HepG2 (cell line): Measurements from ENCODE around the gene RTN1. TPM values are rescaled to one million over a fixed set of nuclear protein-coding genes. Genes with fewer than 3 reads are reported as not detected.

ENCODE experiments used
- ATAC-seq: fragments of 200-7000 bp; cut with Tn5 transposase; 3 replicates; pipeline ENCODE4 v1.9.1; 2020; ENCODE audit warnings: mild to moderate bottlenecking, moderate library complexity
- BruUV-seq: library from RNA; stranded (reverse); fragments of 400-500 nt; replicated peaks from 2 replicates; lab custom pipeline; 2021; lab: Mats Ljungman, UMichigan
- CTCF ChIA-PET: fragments of 300-600 bp; formaldehyde crosslinking; extraction: SDS; loops from one replicate; lab custom pipeline; 2021; ENCODE audit warnings: low total read pairs, inconsistent platforms, low intra/inter-chr PET ratio; lab: Yijun Ruan, JAX
- POLR2A ChIA-PET: fragments of 350-600 bp; sonication (Branson Sonifier 250); formaldehyde crosslinking; loops from one replicate; lab custom pipeline; 2020; ENCODE audit warnings: antibody characterized with exemption, inconsistent platforms; lab: Yijun Ruan, JAX
- DNase-seq: peaks from one replicate; pipeline ENCODE4 v3.0.0-alpha.2; 2015; ENCODE audit warnings: low spot score
- FAIRE-seq: peaks from 3 replicates; lab custom pipeline; 2011; peaks lifted over from hg19 to GRCh38; lab: Jason Lieb, UNC
- H2AFZ ChIP-seq: one replicate; pipeline ENCODE4 v1.6.1; 2011; ENCODE audit warnings: low read length, inconsistent platforms
- H3K27ac ChIP-seq: fragments of 300-600 bp; 3 replicates; pipeline ENCODE4 v1.8.0; 2011; ENCODE audit warnings: mixed run types, mild to moderate bottlenecking, mixed read lengths, low read length, inconsistent platforms; ENCODE audit not compliant: insufficient read depth; ENCODE audit errors: extremely low read length
- H3K27me3 ChIP-seq, 2 experiments: fragments of 200-600 bp in 1 of 2; 2 replicates in 1 of 2; 3 replicates in 1 of 2; pipeline versions ENCODE4 v1.6.0 to v1.8.0; 2011; ENCODE audit warnings: low read length in 2 of 2, mild to moderate bottlenecking in 2 of 2, moderate library complexity in 2 of 2, inconsistent platforms in 1 of 2; ENCODE audit not compliant: insufficient read depth in 2 of 2, control insufficient read depth in 1 of 2
- H3K36me3 ChIP-seq, 2 experiments: fragments of 200-600 bp in 1 of 2; replicated peaks in 1 of 2; 2 replicates in 1 of 2; 3 replicates in 1 of 2; pipeline versions ENCODE4 v1.5.1 to v1.8.0; 2011; ENCODE audit warnings: low read length in 2 of 2, inconsistent platforms in 1 of 2; ENCODE audit not compliant: insufficient read depth in 2 of 2, control insufficient read depth in 1 of 2
- H3K4me1 ChIP-seq: 2 replicates; pipeline ENCODE4 v1.5.1; 2012; ENCODE audit warnings: low read length, inconsistent platforms; ENCODE audit not compliant: insufficient read depth
- H3K4me2 ChIP-seq: 2 replicates; pipeline ENCODE4 v1.6.0; 2011; ENCODE audit warnings: low read depth, low read length, inconsistent platforms
- H3K4me3 ChIP-seq, 3 experiments: fragments of 200-600 bp in 1 of 3; sonication (generic), shearing (Covaris generic) in 1 of 3; replicated peaks in 1 of 3; 2 replicates each; pipeline ENCODE4 v1.5.1; 2011 to 2016; ENCODE audit warnings: low read length in 3 of 3, inconsistent platforms in 2 of 3, low read depth in 2 of 3, mild to moderate bottlenecking in 2 of 3, control low read depth in 1 of 3, mixed read lengths in 1 of 3; ENCODE audit not compliant: insufficient read depth in 1 of 3
- H3K79me2 ChIP-seq: one replicate; pipeline ENCODE4 v1.6.1; 2011; ENCODE audit warnings: low read length, inconsistent platforms; ENCODE audit not compliant: insufficient read depth
- H3K9ac ChIP-seq: 2 replicates; pipeline ENCODE4 v1.6.0; 2011; ENCODE audit warnings: mild to moderate bottlenecking, low read depth, low read length, inconsistent platforms; ENCODE audit not compliant: insufficient read depth
- H3K9me3 ChIP-seq: 2 replicates; pipeline ENCODE4 v1.5.1; 2012; ENCODE audit warnings: mild to moderate bottlenecking, low read length
- H4K20me1 ChIP-seq: 2 replicates; pipeline ENCODE4 v1.6.0; 2011; ENCODE audit warnings: inconsistent platforms, mild to moderate bottlenecking, low read length, moderate library complexity; ENCODE audit not compliant: insufficient read depth
- HIVEP1 ChIP-seq: sonication (generic); formaldehyde crosslinking; IDR thresholded peaks from 2 replicates; pipeline ENCODE4 v1.4.0; 2020; ENCODE audit warnings: mild to moderate bottlenecking, missing genetic modification reagents
- PITX1 ChIP-seq: sonication (generic); formaldehyde crosslinking; IDR thresholded peaks from 2 replicates; pipeline ENCODE4 v1.5.1; 2020; ENCODE audit warnings: mild to moderate bottlenecking, missing genetic modification reagents
- REXO4 ChIP-seq: sonication (generic); formaldehyde crosslinking; IDR thresholded peaks from 2 replicates; pipeline ENCODE4 v1.8.0; 2022; ENCODE audit warnings: missing genetic modification reagents, mild to moderate bottlenecking, borderline replicate concordance
- ZNF280D ChIP-seq: sonication (generic); formaldehyde crosslinking; IDR thresholded peaks from 2 replicates; pipeline ENCODE4 v1.5.1; 2020; ENCODE audit warnings: mild to moderate bottlenecking, missing genetic modification reagents
- ZNF589 ChIP-seq: sonication (generic); formaldehyde crosslinking; conservative IDR thresholded peaks from 2 replicates; pipeline ENCODE4 v1.8.0; 2022; ENCODE audit warnings: mild to moderate bottlenecking, moderate library complexity, missing genetic modification reagents
- ZNF691 ChIP-seq: sonication (generic); formaldehyde crosslinking; IDR thresholded peaks from 2 replicates; pipeline ENCODE4 v1.4.0; 2020; ENCODE audit warnings: missing genetic modification reagents, low read depth, mild to moderate bottlenecking, borderline replicate concordance
- WGBS: methylation state at CpG from one replicate; pipeline ENCODE4 v1.1.6; 2017; ENCODE audit warnings: low lambda C conversion rate; 5-methylcytosine and 5-hydroxymethylcytosine counted together
- in situ Hi-C: cut with HindIII; loops from 2 replicates; pipeline ENCODE4 v1.10.0; 2017; ENCODE audit warnings: low pct_unique_long_range_greater_than_20kb; ENCODE audit not compliant: extremely low pct_ligation_motif_present
- intact Hi-C: fragments of 100-400 bp; cut with micrococcal nuclease; formaldehyde crosslinking; loops from one replicate; pipeline ENCODE4 v1.10.0; 2022; ENCODE audit not compliant: unreplicated experiment
- polyA plus RNA-seq, 8 experiments: library from polyadenylated mRNA; depleted of rRNA in 3 of 8; stranded (reverse) in 7 of 8; unstranded in 1 of 8; fragments of >200 nt; fragmentation: Illumina TruSeq in 4 of 8; extraction: Trizol in 4 of 8; gene quantifications; 2 replicates each; pipeline versions ENCODE4 v1.2.1 to v1.2.3, GENCODE V29; 2011 to 2016; ENCODE audit warnings: low read depth in 4 of 8, missing spikeins in 1 of 8, mixed read lengths in 1 of 8; ENCODE audit not compliant: insufficient read depth in 1 of 8
- total RNA-seq, 5 experiments: library from RNA; depleted of rRNA; stranded (reverse); fragments of >200 nt; fragmentation: Illumina TruSeq; extraction: Trizol; gene quantifications; 2 replicates each; pipeline ENCODE4 v1.2.3, GENCODE V29; 2016; ENCODE audit warnings: low read depth in 1 of 5

The RTN1 gene
- total and polyA plus RNA-seq, 2 of the 13 experiments (the other 11 are each of a cell fraction or from before 2014, with no cell fraction given): 0.04 to 0.18 TPM

GRCh38 chr14:59677771-59678231 is 192.8 kb downstream of the RTN1 start:
- Histone ChIP-seq H4K20me1 (no peaks in the 10 kb centered on the region), H3K9me3 (no peaks in the 10 kb centered on the region), H3K4me1 (no peaks in the 10 kb centered on the region), H3K4me3 (no peak overlapping the region), H3K4me2 (no peak overlapping the region), H3K27me3 (no peaks in the 10 kb centered on the region; a peak in 1 of 5 replicates), H3K79me2 (no peaks in the 10 kb centered on the region), H3K27ac (no peak overlapping the region), H3K36me3 (no peaks in the 10 kb centered on the region), H3K9ac (no peak overlapping the region), H2AFZ (no peak overlapping the region)
- in situ Hi-C loops: no loop called here
- 2% methylated on average over 3 of the region's 3 CpGs for WGBS
- BruUV-seq: no TSS peak
- intact Hi-C loops: no loop called here
- ChIA-PET CTCF (no interaction called here), POLR2A (no interaction called here)
- TF ChIP-seq PITX1 (CRISPR knock-in tag) (no peak), HIVEP1 (CRISPR knock-in tag) (no peak), ZNF691 (CRISPR knock-in tag) (no peak), ZNF280D (no peak), ZNF589 (CRISPR knock-in tag) (no peak), REXO4 (CRISPR knock-in tag) (no peak)
- ATAC-seq (no peak), FAIRE-seq (no peak), DNase-seq (no peak)
